Memory B cell (primary cell): Measurements from ENCODE around the gene MYNN.

Experiments
- ATAC-seq: fragments of 150-1000 bp; cut with Tn5 transposase; 2 replicates; pipeline ENCODE4 v1.10.0; 2021; ENCODE audit warnings: low read depth, mild to moderate bottlenecking, moderate library complexity
- DNase-seq, 2 donors: peaks; one replicate each; pipeline ENCODE4 v3.0.0; 2022; ENCODE audit warnings: low spot score in 2 of 2
- H3K27ac Mint-ChIP-seq: one replicate; pipeline ENCODE4 v1.8.0; 2022; ENCODE audit warnings: mild to moderate bottlenecking, moderate library complexity, mixed read lengths
- H3K27me3 Mint-ChIP-seq: one replicate; pipeline ENCODE4 v1.8.0; 2022; ENCODE audit warnings: mixed read lengths
- H3K36me3 Mint-ChIP-seq: one replicate; pipeline ENCODE4 v1.8.0; 2022; ENCODE audit warnings: mild to moderate bottlenecking, mixed read lengths
- H3K4me1 Mint-ChIP-seq: one replicate; pipeline ENCODE4 v1.8.0; 2022; ENCODE audit warnings: mixed read lengths
- H3K4me3 Mint-ChIP-seq: one replicate; pipeline ENCODE4 v1.8.0; 2022; ENCODE audit warnings: mild to moderate bottlenecking, moderate library complexity, mixed read lengths
- H3K9me3 Mint-ChIP-seq: one replicate; pipeline ENCODE4 v1.8.0; 2022; ENCODE audit warnings: mixed read lengths

The MYNN gene

GRCh38 chr3:169792359-169792758 is 19.2 kb downstream of the MYNN start:
- H3K36me3 Mint-ChIP-seq = peaks cover 11% of the 10 kb centered on the region
- no peaks in the 10 kb centered on the region for H3K9me3 Mint-ChIP-seq
- no peaks in the 10 kb centered on the region for H3K27me3 Mint-ChIP-seq
- H3K4me3 Mint-ChIP-seq = no peak overlapping the region
- H3K4me1 Mint-ChIP-seq = no peaks in the 10 kb centered on the region
- H3K27ac Mint-ChIP-seq = peak overlapping the region; percentile 50
- ATAC-seq = no peak
- DNase-seq = no peak

GRCh38 chr3:169804681-169805080 is 31.5 kb downstream of the MYNN start:
- no peak for DNase-seq
- Mint-ChIP-seq H3K4me3 (no peak overlapping the region), H3K36me3 (peaks cover 2% of the 10 kb centered on the region), H3K9me3 (no peaks in the 10 kb centered on the region), H3K27ac (no peak overlapping the region), H3K4me1 (peaks cover 3% of the 10 kb centered on the region), H3K27me3 (no peaks in the 10 kb centered on the region)
- no peak for ATAC-seq

DNA sequence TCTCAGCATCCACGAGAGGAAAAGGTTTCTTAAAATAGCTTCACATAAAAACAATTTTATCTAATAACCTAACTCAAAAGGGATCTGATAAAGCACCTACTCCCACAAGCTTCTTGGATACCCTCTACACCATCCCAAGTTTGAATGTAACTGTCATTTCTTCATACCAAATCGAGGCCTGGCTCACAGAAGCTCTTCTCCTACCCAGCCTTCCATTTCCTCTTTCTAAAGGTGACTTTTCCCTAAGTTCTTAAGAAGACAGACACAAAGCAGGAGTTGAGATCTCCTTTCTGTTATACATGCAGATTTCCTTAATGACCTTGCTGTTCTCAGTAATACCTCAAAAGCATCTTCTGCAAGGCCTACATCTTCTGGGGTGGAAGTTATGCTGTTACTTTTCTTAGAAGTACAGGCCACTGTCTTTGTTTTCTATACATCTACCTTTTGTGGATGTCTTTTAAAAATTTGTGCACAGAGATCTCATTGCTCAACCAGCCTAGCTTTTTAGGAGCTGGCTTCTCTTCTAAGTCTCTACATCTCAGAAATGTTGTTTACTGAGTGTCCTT is 36.1 kb downstream of the MYNN start:
- Mint-ChIP-seq H3K9me3 (no peaks in the 10 kb centered on the region), H3K27ac (peak overlapping the region; percentile 53), H3K27me3 (no peaks in the 10 kb centered on the region), H3K4me1 (peaks cover 24% of the 10 kb centered on the region), H3K4me3 (no peak overlapping the region), H3K36me3 (peaks cover 2% of the 10 kb centered on the region)
- DNase-seq (no peak), ATAC-seq (no peak)

- Mint-ChIP-seq H3K36me3 (peaks cover 8% of the 10 kb centered on the region), H3K9me3 (peaks cover 5% of the 10 kb centered on the region), H3K27ac (peak overlapping the region; percentile 83), H3K27me3 (no peaks in the 10 kb centered on the region), H3K4me3 (peak overlapping the region; percentile 87), H3K4me1 (peaks cover 25% of the 10 kb centered on the region)
- DNase-seq (no peak), ATAC-seq (peak; percentile 2)
These were observed 38.6 kb downstream of the MYNN start for GRCh38 chr3:169811631-169812331.

- H3K4me1 Mint-ChIP-seq = peaks cover 25% of the 10 kb centered on the region
- peaks cover 5% of the 10 kb centered on the region for H3K9me3 Mint-ChIP-seq
- H3K4me3 Mint-ChIP-seq = peak within 1 kb of the TSS; percentile 87
- H3K36me3 Mint-ChIP-seq = peaks cover 8% of the 10 kb centered on the region
- DNase-seq (peak; percentile 46 to 71), ATAC-seq (peak; percentile 57)
- peak within 1 kb of the TSS; percentile 83 for H3K27ac Mint-ChIP-seq
- no peaks in the 10 kb centered on the region for H3K27me3 Mint-ChIP-seq
These were observed 39.4 kb downstream of the MYNN start, which contains the start of the genes LRRC34 and LRRIQ4 for GRCh38 chr3:169812332-169813235. LRRC34 (minus strand) TSS chr3:169812904; CDS start chr3:169812548, 356 bp downstream. LRRIQ4 (plus strand) TSS chr3:169812870; CDS start chr3:169821922, 9,052 bp downstream.

DNA sequence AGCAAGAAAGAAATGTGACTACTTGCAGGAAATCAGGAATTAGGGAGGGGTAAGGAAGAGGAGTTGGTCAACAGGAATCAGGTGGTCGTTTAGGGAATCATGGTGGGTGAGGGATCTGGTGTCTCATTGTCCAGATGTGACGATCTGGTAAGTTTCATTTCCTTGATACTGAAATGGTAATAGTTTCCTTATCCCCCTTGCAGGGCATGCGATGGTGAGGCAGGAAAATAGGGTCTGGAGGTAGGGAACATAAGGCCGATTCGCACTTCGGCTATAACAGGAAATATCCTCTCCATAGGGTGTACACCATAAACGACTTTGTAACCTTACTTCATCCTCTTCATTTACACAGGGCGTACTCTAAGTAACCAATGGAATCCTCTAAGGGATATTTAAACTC is 40.1 kb downstream of the MYNN start:
- Mint-ChIP-seq H3K4me1 (peaks cover 25% of the 10 kb centered on the region), H3K9me3 (peaks cover 5% of the 10 kb centered on the region), H3K36me3 (peaks cover 6% of the 10 kb centered on the region), H3K27me3 (no peaks in the 10 kb centered on the region), H3K27ac (peak overlapping the region; percentile 83), H3K4me3 (peak overlapping the region; percentile 87)
- DNase-seq (no peak), ATAC-seq (no peak)

GRCh38 chr3:169813757-169814517 is 40.7 kb downstream of the MYNN start:
- Mint-ChIP-seq H3K27ac (peak overlapping the region; percentile 83), H3K4me1 (peaks cover 25% of the 10 kb centered on the region), H3K9me3 (peaks cover 5% of the 10 kb centered on the region), H3K4me3 (peak overlapping the region; percentile 87), H3K27me3 (no peaks in the 10 kb centered on the region), H3K36me3 (peaks cover 5% of the 10 kb centered on the region)
- DNase-seq (peak; percentile 64 to 86), ATAC-seq (peak; percentile 88)

GRCh38 chr3:169815590-169816150 is 42.5 kb downstream of the MYNN start:
- no peak overlapping the region for H3K27ac Mint-ChIP-seq
- ATAC-seq (no peak), DNase-seq (no peak)
- H3K4me3 Mint-ChIP-seq = no peak overlapping the region
- H3K27me3 Mint-ChIP-seq = no peaks in the 10 kb centered on the region
- H3K4me1 Mint-ChIP-seq = peaks cover 23% of the 10 kb centered on the region
- H3K9me3 Mint-ChIP-seq = peaks cover 5% of the 10 kb centered on the region
- H3K36me3 Mint-ChIP-seq = peaks cover 5% of the 10 kb centered on the region

- peaks cover 5% of the 10 kb centered on the region for H3K9me3 Mint-ChIP-seq
- H3K4me1 Mint-ChIP-seq = peaks cover 11% of the 10 kb centered on the region
- DNase-seq (no peak), ATAC-seq (no peak)
- H3K27ac Mint-ChIP-seq = peak overlapping the region; percentile 20
- H3K27me3 Mint-ChIP-seq = no peaks in the 10 kb centered on the region
- H3K4me3 Mint-ChIP-seq = no peak overlapping the region
- H3K36me3 Mint-ChIP-seq = peaks cover 5% of the 10 kb centered on the region
These were observed 45.1 kb downstream of the MYNN start for GRCh38 chr3:169818316-169818715.

- no peaks in the 10 kb centered on the region for H3K36me3 Mint-ChIP-seq
- no peaks in the 10 kb centered on the region for H3K27me3 Mint-ChIP-seq
- H3K27ac Mint-ChIP-seq = no peak overlapping the region
- ATAC-seq (no peak), DNase-seq (no peak)
- H3K9me3 Mint-ChIP-seq = no peaks in the 10 kb centered on the region
- no peak overlapping the region for H3K4me3 Mint-ChIP-seq
- no peaks in the 10 kb centered on the region for H3K4me1 Mint-ChIP-seq
These were observed 48.9 kb downstream of the MYNN start for GRCh38 chr3:169822091-169822490.

DNA sequence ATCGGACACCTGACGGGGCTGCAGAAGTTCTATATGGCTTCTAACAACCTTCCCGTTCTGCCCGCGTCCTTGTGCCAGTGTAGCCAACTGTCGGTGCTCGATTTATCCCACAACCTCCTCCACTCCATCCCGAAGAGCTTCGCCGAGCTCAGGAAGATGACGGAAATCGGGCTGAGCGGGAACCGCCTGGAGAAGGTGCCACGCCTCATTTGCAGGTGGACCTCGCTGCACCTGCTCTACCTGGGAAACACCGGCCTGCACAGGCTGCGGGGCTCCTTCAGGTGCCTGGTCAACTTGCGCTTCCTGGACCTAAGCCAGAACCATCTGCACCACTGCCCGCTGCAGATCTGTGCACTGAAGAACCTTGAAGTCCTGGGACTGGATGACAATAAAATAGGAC is 49.3 kb downstream of the MYNN start:
- H3K9me3 Mint-ChIP-seq = no peaks in the 10 kb centered on the region
- no peaks in the 10 kb centered on the region for H3K36me3 Mint-ChIP-seq
- ATAC-seq = no peak
- no peaks in the 10 kb centered on the region for H3K4me1 Mint-ChIP-seq
- H3K4me3 Mint-ChIP-seq = no peak overlapping the region
- no peak for DNase-seq
- no peak overlapping the region for H3K27ac Mint-ChIP-seq
- no peaks in the 10 kb centered on the region for H3K27me3 Mint-ChIP-seq

GRCh38 chr3:169822983-169823382 is 49.8 kb downstream of the MYNN start:
- H3K4me3 Mint-ChIP-seq = no peak overlapping the region
- H3K36me3 Mint-ChIP-seq = no peaks in the 10 kb centered on the region
- no peak for ATAC-seq
- no peaks in the 10 kb centered on the region for H3K9me3 Mint-ChIP-seq
- H3K4me1 Mint-ChIP-seq = no peaks in the 10 kb centered on the region
- no peak overlapping the region for H3K27ac Mint-ChIP-seq
- DNase-seq = no peak
- no peaks in the 10 kb centered on the region for H3K27me3 Mint-ChIP-seq

DNA sequence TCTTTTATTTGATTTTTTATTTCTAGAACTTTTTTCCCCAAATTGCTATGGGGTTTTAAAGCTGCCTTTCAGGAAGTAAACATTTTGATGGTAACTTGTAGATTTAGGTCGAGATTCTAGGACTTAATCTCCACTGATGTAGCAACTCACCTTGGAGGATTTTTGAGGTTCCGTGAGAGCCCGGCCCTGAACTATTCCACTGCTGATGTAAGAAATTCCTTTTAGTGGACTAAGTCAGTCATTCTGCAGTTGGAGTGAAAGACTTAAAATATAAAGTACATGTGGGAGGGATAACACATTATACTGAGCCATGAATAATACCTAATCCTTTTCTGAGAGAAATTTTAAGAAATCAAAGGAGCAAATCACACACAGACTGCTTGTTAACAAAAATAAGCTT is 52.1 kb downstream of the MYNN start:
- ATAC-seq (no peak), DNase-seq (no peak)
- no peak overlapping the region for H3K27ac Mint-ChIP-seq
- no peaks in the 10 kb centered on the region for H3K9me3 Mint-ChIP-seq
- no peaks in the 10 kb centered on the region for H3K36me3 Mint-ChIP-seq
- H3K27me3 Mint-ChIP-seq = no peaks in the 10 kb centered on the region
- H3K4me1 Mint-ChIP-seq = no peaks in the 10 kb centered on the region
- no peak overlapping the region for H3K4me3 Mint-ChIP-seq
